ENCODE data around the gene DSCAML1.

The DSCAML1 gene

GRCh38 chr11:117780456-117780855 is 16.6 kb downstream of the DSCAML1 start:
- H3K9me3 ChIP-seq (ENCODE audit: control insufficient read depth, low read length) = no peaks in the 10 kb centered on the region
- no peak overlapping the region for H3K4me3 ChIP-seq (ENCODE audit: low read length)
- no peak overlapping the region for H3K9ac ChIP-seq (ENCODE audit: low read length)
- no peaks in the 10 kb centered on the region for H3K36me3 ChIP-seq (ENCODE audit: control insufficient read depth, insufficient read depth, low read length, severe bottlenecking)
- H3K4me1 ChIP-seq (ENCODE audit: control insufficient read depth, insufficient read depth, low read length) = no peaks in the 10 kb centered on the region
- H3K27me3 ChIP-seq (replicated peaks; ENCODE audit: control insufficient read depth, insufficient read depth, low read length) = peaks cover 73% of the 10 kb centered on the region
- DNase-seq (ENCODE audit: low read depth) = no peak

DNA sequence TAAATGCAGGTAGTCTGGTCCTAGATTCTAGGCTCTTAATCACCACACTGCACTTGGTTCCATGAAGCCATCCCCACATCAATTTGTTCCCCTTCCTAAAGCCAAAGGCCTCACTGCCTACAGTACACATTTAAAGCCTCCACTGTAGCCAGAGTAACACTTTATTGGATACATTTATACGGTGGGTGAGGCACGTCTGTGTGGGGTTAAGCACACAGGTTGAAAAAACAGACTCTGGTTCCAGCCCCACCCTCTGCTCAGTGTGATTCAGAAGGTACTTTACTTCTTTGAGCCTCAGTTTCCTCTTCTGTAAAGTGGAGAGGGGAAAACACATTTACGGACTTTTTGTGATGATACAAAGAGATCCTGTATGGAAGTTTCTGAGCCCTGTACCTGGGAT is 22.5 kb downstream of the DSCAML1 start:
- no peak for DNase-seq (ENCODE audit: low read depth)
- H3K27me3 ChIP-seq (replicated peaks; ENCODE audit: control insufficient read depth, insufficient read depth, low read length) = peaks cover 58% of the 10 kb centered on the region
- H3K4me3 ChIP-seq (ENCODE audit: low read length) = no peak overlapping the region
- H3K36me3 ChIP-seq (ENCODE audit: control insufficient read depth, insufficient read depth, low read length, severe bottlenecking) = no peaks in the 10 kb centered on the region
- H3K4me1 ChIP-seq (ENCODE audit: control insufficient read depth, insufficient read depth, low read length) = no peaks in the 10 kb centered on the region
- H3K9me3 ChIP-seq (ENCODE audit: control insufficient read depth, low read length) = no peaks in the 10 kb centered on the region
- H3K9ac ChIP-seq (ENCODE audit: low read length) = no peak overlapping the region

DNA sequence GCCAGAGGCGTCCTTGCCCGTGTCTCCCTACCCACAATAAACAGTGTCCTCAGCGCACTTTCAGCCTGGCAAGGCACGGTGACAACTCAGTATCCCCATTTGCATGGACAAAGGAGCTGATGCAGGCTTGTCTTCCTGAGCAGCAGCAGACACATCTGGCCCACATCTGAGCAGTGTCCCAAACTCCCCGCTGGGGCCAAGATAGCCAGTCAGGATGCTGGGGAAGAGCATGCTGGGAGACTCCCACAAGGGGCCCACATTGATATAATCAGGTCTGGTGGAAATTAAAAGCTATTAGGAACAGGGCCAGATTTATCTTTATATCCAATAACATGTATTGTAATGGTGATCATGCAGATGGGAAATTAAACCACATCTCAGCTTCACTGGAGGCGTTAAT is 24.7 kb downstream of the DSCAML1 start:
- DNase-seq (ENCODE audit: low read depth) = no peak

DNA sequence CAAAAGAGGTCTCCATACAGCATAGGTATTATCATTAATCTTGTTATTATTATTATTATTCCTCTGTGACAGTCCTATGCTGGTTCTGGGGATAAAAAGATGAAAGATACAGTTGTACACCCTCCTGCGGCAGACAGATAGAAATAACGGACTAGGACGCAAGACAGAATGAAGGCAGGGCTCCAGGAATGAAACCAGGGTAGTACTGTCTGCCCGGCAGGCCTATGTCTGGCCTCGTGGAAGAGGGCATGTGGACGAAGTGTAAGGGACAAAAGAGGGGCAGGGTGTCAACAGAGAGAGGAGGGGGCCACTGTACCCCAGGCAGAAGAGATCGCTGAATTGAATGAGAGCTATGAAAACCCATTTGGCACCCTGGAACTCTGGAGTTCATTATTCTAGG is 25.2 kb downstream of the DSCAML1 start:
- H3K27me3 ChIP-seq (replicated peaks; ENCODE audit: control insufficient read depth, insufficient read depth, low read length) = peaks cover 51% of the 10 kb centered on the region
- DNase-seq (ENCODE audit: low read depth) = no peak
- no peak overlapping the region for H3K9ac ChIP-seq (ENCODE audit: low read length)
- no peaks in the 10 kb centered on the region for H3K9me3 ChIP-seq (ENCODE audit: control insufficient read depth, low read length)
- no peaks in the 10 kb centered on the region for H3K4me1 ChIP-seq (ENCODE audit: control insufficient read depth, insufficient read depth, low read length)
- H3K36me3 ChIP-seq (ENCODE audit: control insufficient read depth, insufficient read depth, low read length, severe bottlenecking) = no peaks in the 10 kb centered on the region
- H3K4me3 ChIP-seq (ENCODE audit: low read length) = no peak overlapping the region

More for the DNA sequence above, 24.7 kb downstream of the DSCAML1 start:
- H3K9ac ChIP-seq (ENCODE audit: low read length) = no peak overlapping the region
- H3K27me3 ChIP-seq (replicated peaks; ENCODE audit: control insufficient read depth, insufficient read depth, low read length) = peaks cover 50% of the 10 kb centered on the region
- no peaks in the 10 kb centered on the region for H3K9me3 ChIP-seq (ENCODE audit: control insufficient read depth, low read length)
- H3K4me3 ChIP-seq (ENCODE audit: low read length) = no peak overlapping the region
- no peaks in the 10 kb centered on the region for H3K4me1 ChIP-seq (ENCODE audit: control insufficient read depth, insufficient read depth, low read length)
- no peaks in the 10 kb centered on the region for H3K36me3 ChIP-seq (ENCODE audit: control insufficient read depth, insufficient read depth, low read length, severe bottlenecking)

DNA sequence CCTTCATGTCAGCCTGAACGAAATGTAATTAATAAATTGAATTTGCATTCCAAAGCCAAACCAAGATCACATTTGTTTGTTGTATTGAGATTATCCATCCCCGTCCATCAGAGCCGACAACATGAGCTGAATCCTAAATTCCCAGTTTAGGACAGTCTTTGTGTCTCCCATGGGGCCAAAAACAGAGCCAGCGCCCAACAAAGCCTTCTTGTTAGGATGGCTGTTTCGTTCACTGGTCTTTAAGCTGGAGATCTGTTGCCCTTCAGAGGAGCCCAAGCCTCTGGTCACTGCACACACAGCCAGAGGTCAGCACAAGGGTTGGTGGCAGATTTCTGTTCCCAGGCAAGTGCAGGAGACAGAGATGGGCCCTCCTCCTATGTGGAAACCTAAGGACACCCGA is 25.8 kb downstream of the DSCAML1 start:
- DNase-seq (ENCODE audit: low read depth) = no peak
- H3K4me3 ChIP-seq (ENCODE audit: low read length) = no peak overlapping the region
- H3K4me1 ChIP-seq (ENCODE audit: control insufficient read depth, insufficient read depth, low read length) = no peaks in the 10 kb centered on the region
- peaks cover 55% of the 10 kb centered on the region for H3K27me3 ChIP-seq (replicated peaks; ENCODE audit: control insufficient read depth, insufficient read depth, low read length)
- H3K9ac ChIP-seq (ENCODE audit: low read length) = no peak overlapping the region
- no peaks in the 10 kb centered on the region for H3K9me3 ChIP-seq (ENCODE audit: control insufficient read depth, low read length)
- no peaks in the 10 kb centered on the region for H3K36me3 ChIP-seq (ENCODE audit: control insufficient read depth, insufficient read depth, low read length, severe bottlenecking)

GRCh38 chr11:117770061-117770460 is 27.0 kb downstream of the DSCAML1 start:
- Histone ChIP-seq H3K27me3 (replicated peaks; ENCODE audit: control insufficient read depth, insufficient read depth, low read length) (peaks cover 56% of the 10 kb centered on the region), H3K9me3 (ENCODE audit: control insufficient read depth, low read length) (no peaks in the 10 kb centered on the region), H3K4me3 (ENCODE audit: low read length) (no peak overlapping the region), H3K9ac (ENCODE audit: low read length) (no peak overlapping the region), H3K36me3 (ENCODE audit: control insufficient read depth, insufficient read depth, low read length, severe bottlenecking) (no peaks in the 10 kb centered on the region), H3K4me1 (ENCODE audit: control insufficient read depth, insufficient read depth, low read length) (no peaks in the 10 kb centered on the region)
- no peak for DNase-seq (ENCODE audit: low read depth)

DNA sequence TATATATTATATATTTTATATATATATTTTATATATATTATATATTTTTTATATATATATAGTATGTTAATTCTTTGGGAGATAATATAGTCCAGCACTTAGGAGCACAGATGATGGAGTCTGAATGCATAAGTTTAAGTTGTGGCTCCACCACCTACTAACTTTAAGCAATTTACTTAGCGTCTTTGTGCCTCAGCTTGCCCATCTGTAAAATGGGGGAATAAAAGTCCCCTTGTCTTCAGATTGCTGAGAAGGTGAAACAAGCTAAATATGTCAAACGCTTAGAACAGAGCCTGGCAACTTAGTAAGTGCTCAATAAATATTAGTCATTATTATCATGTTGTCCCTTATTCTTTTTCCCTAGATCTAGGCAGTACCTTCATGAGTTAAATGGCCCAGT is 27.5 kb downstream of the DSCAML1 start:
- H3K9ac ChIP-seq (ENCODE audit: low read length) = no peak overlapping the region
- peaks cover 56% of the 10 kb centered on the region for H3K27me3 ChIP-seq (replicated peaks; ENCODE audit: control insufficient read depth, insufficient read depth, low read length)
- H3K36me3 ChIP-seq (ENCODE audit: control insufficient read depth, insufficient read depth, low read length, severe bottlenecking) = no peaks in the 10 kb centered on the region
- no peak for DNase-seq (ENCODE audit: low read depth)
- no peaks in the 10 kb centered on the region for H3K4me1 ChIP-seq (ENCODE audit: control insufficient read depth, insufficient read depth, low read length)
- no peak overlapping the region for H3K4me3 ChIP-seq (ENCODE audit: low read length)
- H3K9me3 ChIP-seq (ENCODE audit: control insufficient read depth, low read length) = no peaks in the 10 kb centered on the region

- no peaks in the 10 kb centered on the region for H3K36me3 ChIP-seq (ENCODE audit: control insufficient read depth, insufficient read depth, low read length, severe bottlenecking)
- H3K4me1 ChIP-seq (ENCODE audit: control insufficient read depth, insufficient read depth, low read length) = no peaks in the 10 kb centered on the region
- H3K27me3 ChIP-seq (replicated peaks; ENCODE audit: control insufficient read depth, insufficient read depth, low read length) = peaks cover 58% of the 10 kb centered on the region
- no peak overlapping the region for H3K4me3 ChIP-seq (ENCODE audit: low read length)
- DNase-seq (ENCODE audit: low read depth) = no peak
- H3K9me3 ChIP-seq (ENCODE audit: control insufficient read depth, low read length) = no peaks in the 10 kb centered on the region
- no peak overlapping the region for H3K9ac ChIP-seq (ENCODE audit: low read length)
Observed at GRCh38 chr11:117768506-117768905, 28.5 kb downstream of the DSCAML1 start.

DNA sequence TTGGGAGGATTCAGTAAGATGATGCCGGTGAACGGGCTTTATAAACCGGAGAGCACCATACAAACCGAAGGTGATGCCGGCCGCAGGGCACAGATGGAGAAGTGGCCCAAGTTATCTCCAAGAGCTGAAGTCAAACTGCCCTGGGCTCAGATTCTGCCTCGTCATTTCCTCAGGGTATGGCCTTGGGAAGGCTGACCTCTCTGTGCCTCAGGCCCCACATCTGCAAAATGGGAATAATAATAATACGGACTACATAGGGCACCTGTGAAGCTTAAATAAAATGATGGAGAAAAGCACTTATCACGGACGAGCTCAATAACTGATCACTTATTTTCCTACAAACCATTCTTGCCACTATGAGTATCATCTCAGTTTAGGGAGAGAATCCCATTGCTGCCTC is 29.9 kb downstream of the DSCAML1 start:
- no peak overlapping the region for H3K4me3 ChIP-seq (ENCODE audit: low read length)
- H3K9ac ChIP-seq (ENCODE audit: low read length) = no peak overlapping the region
- no peaks in the 10 kb centered on the region for H3K36me3 ChIP-seq (ENCODE audit: control insufficient read depth, insufficient read depth, low read length, severe bottlenecking)
- DNase-seq (ENCODE audit: low read depth) = no peak
- H3K4me1 ChIP-seq (ENCODE audit: control insufficient read depth, insufficient read depth, low read length) = no peaks in the 10 kb centered on the region
- H3K9me3 ChIP-seq (ENCODE audit: control insufficient read depth, low read length) = no peaks in the 10 kb centered on the region
- H3K27me3 ChIP-seq (replicated peaks; ENCODE audit: control insufficient read depth, insufficient read depth, low read length) = peaks cover 56% of the 10 kb centered on the region

DNA sequence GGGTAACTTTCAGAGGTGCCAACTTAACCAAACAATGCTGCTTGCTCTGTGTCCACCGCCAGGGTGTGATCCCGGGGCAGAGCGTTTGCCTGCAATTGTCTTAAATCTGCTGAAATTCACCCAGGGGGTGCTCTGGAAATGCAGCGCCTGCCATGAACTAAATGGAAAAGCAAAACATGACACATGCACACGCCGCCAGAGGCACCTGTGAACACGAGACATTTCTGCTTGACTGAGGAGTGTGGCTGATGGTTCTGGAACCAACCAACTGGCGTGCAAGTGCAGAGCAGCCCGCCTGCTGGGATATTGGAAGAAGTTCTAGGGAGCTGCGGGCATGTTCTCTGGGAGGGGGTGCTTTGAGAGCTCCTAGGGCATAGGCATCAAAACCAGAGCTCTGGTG is 30.4 kb downstream of the DSCAML1 start:
- Histone ChIP-seq H3K9ac (ENCODE audit: low read length) (no peak overlapping the region), H3K9me3 (ENCODE audit: control insufficient read depth, low read length) (no peaks in the 10 kb centered on the region), H3K36me3 (ENCODE audit: control insufficient read depth, insufficient read depth, low read length, severe bottlenecking) (no peaks in the 10 kb centered on the region), H3K4me1 (ENCODE audit: control insufficient read depth, insufficient read depth, low read length) (no peaks in the 10 kb centered on the region), H3K4me3 (ENCODE audit: low read length) (no peak overlapping the region), H3K27me3 (replicated peaks; ENCODE audit: control insufficient read depth, insufficient read depth, low read length) (peaks cover 57% of the 10 kb centered on the region)
- DNase-seq (ENCODE audit: low read depth) = no peak

- H3K9ac ChIP-seq (ENCODE audit: low read length) = no peak overlapping the region
- H3K9me3 ChIP-seq (ENCODE audit: control insufficient read depth, low read length) = no peaks in the 10 kb centered on the region
- H3K36me3 ChIP-seq (ENCODE audit: control insufficient read depth, insufficient read depth, low read length, severe bottlenecking) = no peaks in the 10 kb centered on the region
- no peak overlapping the region for H3K4me3 ChIP-seq (ENCODE audit: low read length)
- peaks cover 57% of the 10 kb centered on the region for H3K27me3 ChIP-seq (replicated peaks; ENCODE audit: control insufficient read depth, insufficient read depth, low read length)
- DNase-seq (ENCODE audit: low read depth) = no peak
- H3K4me1 ChIP-seq (ENCODE audit: control insufficient read depth, insufficient read depth, low read length) = no peaks in the 10 kb centered on the region
Observed at GRCh38 chr11:117766026-117766425, 31.0 kb downstream of the DSCAML1 start.

DNA sequence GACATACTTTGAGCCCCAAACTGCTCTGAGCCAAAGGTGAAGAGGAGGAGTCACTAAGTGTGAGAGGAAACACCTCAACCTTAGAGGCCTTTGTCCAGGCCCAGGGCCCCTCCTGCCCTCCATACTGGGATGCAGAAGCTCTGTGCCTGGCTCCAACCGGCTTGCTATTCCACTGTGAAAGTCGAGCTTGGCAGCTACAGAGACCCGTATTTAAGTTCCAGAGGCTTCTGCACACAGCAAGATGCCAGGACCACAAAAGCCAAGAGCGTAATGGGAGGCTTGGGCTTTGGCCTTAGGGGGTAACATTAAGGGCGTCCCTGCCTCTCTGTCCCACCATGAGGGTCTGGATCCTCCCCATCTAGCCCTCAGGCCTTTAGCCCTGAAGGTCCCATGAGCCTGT is 31.9 kb downstream of the DSCAML1 start:
- DNase-seq (ENCODE audit: low read depth) = no peak
- Histone ChIP-seq H3K9me3 (ENCODE audit: control insufficient read depth, low read length) (no peaks in the 10 kb centered on the region), H3K27me3 (replicated peaks; ENCODE audit: control insufficient read depth, insufficient read depth, low read length) (peaks cover 60% of the 10 kb centered on the region), H3K4me3 (ENCODE audit: low read length) (no peak overlapping the region), H3K9ac (ENCODE audit: low read length) (no peak overlapping the region), H3K4me1 (ENCODE audit: control insufficient read depth, insufficient read depth, low read length) (no peaks in the 10 kb centered on the region), H3K36me3 (ENCODE audit: control insufficient read depth, insufficient read depth, low read length, severe bottlenecking) (no peaks in the 10 kb centered on the region)

All from adipocyte (in vitro differentiated cells).